CD4-positive, CD25-positive, alpha-beta regulatory T cell (primary cell): Measurements from ENCODE around the gene ARID1A. TPM values are rescaled to one million over a fixed set of nuclear protein-coding genes. Genes with fewer than 3 reads are reported as not detected.
A peak's percentile ranks its signal among the peaks of the same experiment; 100 is the strongest.

Source experiments
- ATAC-seq, 2 donors: fragments of 150-1000 bp; cut with Tn5 transposase; one replicate each; pipeline ENCODE4 v1.10.0; 2021; ENCODE audit warnings: low read depth in 2 of 2, moderate number of reproducible peaks in 2 of 2, moderate library complexity in 1 of 2
- DNase-seq, 3 donors: peaks; one replicate each; pipeline versions ENCODE4 v3.0.0 to v3.0.0-alpha.2; 2012 to 2022; ENCODE audit warnings: mixed read lengths in 1 of 3
- H3K27ac ChIP-seq: one replicate; pipeline ENCODE4 v1.7.0; 2013; ENCODE audit warnings: mild to moderate bottlenecking, low read length; ENCODE audit not compliant: insufficient read depth, poor library complexity, severe bottlenecking
- H3K27me3 ChIP-seq: one replicate; pipeline ENCODE4 v1.7.0; 2013; ENCODE audit warnings: low read length; ENCODE audit not compliant: control insufficient read depth, insufficient read depth
- H3K36me3 ChIP-seq: one replicate; pipeline ENCODE4 v1.7.0; 2013; ENCODE audit warnings: mild to moderate bottlenecking, low read length, moderate library complexity; ENCODE audit not compliant: control insufficient read depth, insufficient read depth
- H3K4me1 ChIP-seq: 2 replicates; pipeline ENCODE4 v1.7.0; 2013; ENCODE audit warnings: mild to moderate bottlenecking, low read length; ENCODE audit not compliant: insufficient read depth, control insufficient read depth, poor library complexity, severe bottlenecking
- H3K4me3 ChIP-seq: one replicate; pipeline ENCODE4 v1.7.0; 2013; ENCODE audit warnings: low read depth, mild to moderate bottlenecking, low read length, moderate library complexity
- H3K9me3 ChIP-seq, 2 experiments: 1 replicate in 1 of 2; 2 replicates in 1 of 2; pipeline ENCODE4 v1.7.0; 2013; ENCODE audit warnings: low read length in 2 of 2, mild to moderate bottlenecking in 1 of 2, moderate library complexity in 1 of 2; ENCODE audit not compliant: control insufficient read depth in 2 of 2
- H3K27ac Mint-ChIP-seq, 3 donors: one replicate each; pipeline ENCODE4 v1.8.0; 2020 to 2022; ENCODE audit warnings: mild to moderate bottlenecking in 3 of 3, mixed read lengths in 3 of 3, moderate library complexity in 2 of 3
- H3K27me3 Mint-ChIP-seq: one replicate; pipeline ENCODE4 v1.8.0; 2022; ENCODE audit warnings: mild to moderate bottlenecking, mixed read lengths
- H3K36me3 Mint-ChIP-seq: one replicate; pipeline ENCODE4 v1.8.0; 2020; ENCODE audit warnings: mixed read lengths
- H3K4me1 Mint-ChIP-seq, 4 donors: one replicate each; pipeline ENCODE4 v1.8.0; 2020 to 2022; ENCODE audit warnings: mixed read lengths in 4 of 4, mild to moderate bottlenecking in 1 of 4
- H3K4me3 Mint-ChIP-seq, 4 donors: one replicate each; pipeline ENCODE4 v1.8.0; 2020 to 2022; ENCODE audit warnings: mild to moderate bottlenecking in 4 of 4, mixed read lengths in 4 of 4, moderate library complexity in 3 of 4
- H3K9me3 Mint-ChIP-seq, 7 donors: one replicate each; pipeline ENCODE4 v1.8.0; 2020 to 2022; ENCODE audit warnings: mixed read lengths in 7 of 7, mild to moderate bottlenecking in 3 of 7, moderate library complexity in 2 of 7
- polyA plus RNA-seq, 4 donors: library from polyadenylated mRNA; unstranded; fragments of 300-500 nt; fragmentation: Illumina TruSeq; gene quantifications; one replicate each; pipeline ENCODE4 v1.2.3, GENCODE V29; 2021
- total RNA-seq: library from RNA; stranded (reverse); gene quantifications from one replicate; pipeline ENCODE4 v1.2.3, GENCODE V29; 2022

ARID1A gene
- total and polyA plus RNA-seq, 5 donors from 2014 or later = 9.5 to 139 (median 13.2) TPM

DNA sequence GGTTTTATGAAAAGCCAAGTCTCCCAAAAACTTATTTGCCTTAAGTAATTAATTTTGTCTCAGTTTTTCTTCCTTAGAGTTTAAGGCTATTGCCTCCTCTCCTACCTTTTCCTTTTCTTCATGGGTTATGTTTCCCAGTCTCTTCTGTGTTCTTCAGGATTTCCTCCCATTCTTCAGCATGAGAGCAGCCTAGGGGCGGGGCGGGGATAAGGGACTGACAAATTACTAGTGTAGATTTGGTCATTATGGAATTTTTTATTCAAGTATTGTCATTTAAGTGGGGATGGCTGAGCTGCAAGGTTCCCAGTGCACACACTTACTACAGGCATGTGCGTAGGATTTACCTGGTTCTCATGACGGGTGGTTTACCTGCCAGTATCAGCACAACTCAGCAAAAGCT, 56.7 kb downstream of the ARID1A start:
- peaks cover 51% of the 10 kb centered on the region for H3K36me3 ChIP-seq
- no peaks in the 10 kb centered on the region for H3K9me3 ChIP-seq
- H3K4me1 ChIP-seq = peaks cover 25% of the 10 kb centered on the region
- H3K27me3 ChIP-seq = no peaks in the 10 kb centered on the region
- DNase-seq (no peak), ATAC-seq (no peak)
- Mint-ChIP-seq H3K36me3 (peaks cover 32% of the 10 kb centered on the region), H3K9me3 (no peaks in the 10 kb centered on the region), H3K27ac (peak overlapping the region; percentile 59 to 93 (median 63)), H3K4me3 (no peak overlapping the region), H3K27me3 (no peaks in the 10 kb centered on the region), H3K4me1 (peaks cover 20 to 74% (median 54%) of the 10 kb centered on the region in 4 donors)
- no peak overlapping the region for H3K27ac ChIP-seq
- no peak overlapping the region for H3K4me3 ChIP-seq

DNA sequence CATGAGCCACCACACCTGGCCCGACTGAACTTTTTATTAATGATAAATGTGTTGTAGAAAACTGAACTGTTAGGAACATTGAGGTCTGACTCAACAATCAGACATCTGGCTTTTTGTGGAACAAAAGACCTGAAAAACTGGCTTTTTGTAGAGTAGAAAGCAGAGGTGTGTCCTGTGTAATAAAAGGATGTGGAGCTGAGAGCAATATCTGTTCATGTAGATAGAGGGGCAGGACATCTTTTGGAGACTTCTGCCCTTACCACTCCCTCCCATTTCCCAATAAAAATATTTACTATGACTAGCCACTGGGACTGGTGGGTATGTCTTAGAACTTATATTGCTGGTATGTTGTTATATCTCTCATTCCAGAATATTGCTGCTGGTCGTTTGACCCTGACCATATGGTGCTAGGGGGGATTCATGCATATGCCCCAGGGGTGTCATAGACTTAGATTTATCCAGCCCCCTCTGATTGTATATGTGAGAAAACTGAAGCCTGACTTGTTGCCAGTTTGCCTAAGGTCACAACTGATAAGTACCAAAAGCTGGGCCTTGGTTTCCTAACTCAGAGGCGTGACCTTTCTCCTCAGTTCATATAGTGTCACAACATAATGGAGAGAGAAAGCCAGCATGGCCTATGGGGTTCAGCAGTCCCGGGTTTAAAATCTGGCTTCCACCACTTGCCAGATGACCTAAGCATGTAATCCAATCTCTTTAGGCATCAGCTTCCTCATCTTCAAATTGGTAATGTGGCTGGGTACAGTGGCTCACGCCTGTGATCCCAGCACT, 58.5 kb downstream of the ARID1A start:
- Mint-ChIP-seq H3K4me3 (peak overlapping the region in 1 of 4 donors; percentile 85), H3K9me3 (peaks cover 0 to 1% (median 0%) of the 10 kb centered on the region in 7 donors), H3K4me1 (peaks cover 20 to 74% (median 45%) of the 10 kb centered on the region in 4 donors), H3K36me3 (peaks cover 26% of the 10 kb centered on the region), H3K27me3 (no peaks in the 10 kb centered on the region), H3K27ac (no peak overlapping the region)
- no peak for DNase-seq
- H3K4me1 ChIP-seq = peaks cover 15% of the 10 kb centered on the region
- H3K36me3 ChIP-seq = peaks cover 56% of the 10 kb centered on the region
- no peaks in the 10 kb centered on the region for H3K9me3 ChIP-seq
- ATAC-seq = no peak
- H3K27ac ChIP-seq = no peak overlapping the region
- H3K27me3 ChIP-seq = no peaks in the 10 kb centered on the region
- H3K4me3 ChIP-seq = no peak overlapping the region

DNA sequence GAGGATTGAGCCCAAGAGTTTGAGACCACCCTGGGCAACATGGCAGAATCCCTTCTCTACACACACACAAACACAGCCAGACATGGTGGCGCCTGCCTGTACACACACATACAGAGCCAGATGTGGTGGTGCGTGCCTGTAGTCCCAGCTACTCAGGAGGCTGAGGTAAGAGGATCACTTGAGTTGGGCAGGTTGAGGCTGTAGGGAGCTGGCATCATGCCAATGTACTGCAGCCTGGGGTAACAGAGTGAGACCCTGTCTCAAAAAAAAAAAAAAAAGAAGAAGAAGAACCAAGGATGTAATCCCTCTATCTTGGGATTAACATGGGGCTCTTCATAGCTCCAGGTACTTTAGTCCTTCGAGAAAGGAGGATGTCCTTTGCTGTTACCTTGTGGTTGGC, 62.5 kb downstream of the ARID1A start:
- H3K36me3 Mint-ChIP-seq = peaks cover 27% of the 10 kb centered on the region
- H3K9me3 ChIP-seq = no peaks in the 10 kb centered on the region
- ATAC-seq (no peak), DNase-seq (no peak)
- peak overlapping the region in 1 of 4 donors; percentile 16 for H3K4me3 Mint-ChIP-seq
- H3K4me3 ChIP-seq = no peak overlapping the region
- H3K4me1 Mint-ChIP-seq = peaks cover 5 to 50% (median 27%) of the 10 kb centered on the region in 4 donors
- no peaks in the 10 kb centered on the region for H3K4me1 ChIP-seq
- no peaks in the 10 kb centered on the region for H3K27me3 Mint-ChIP-seq
- no peaks in the 10 kb centered on the region for H3K27me3 ChIP-seq
- peaks cover 63% of the 10 kb centered on the region for H3K36me3 ChIP-seq
- H3K9me3 Mint-ChIP-seq = peaks cover 0 to 1% (median 0%) of the 10 kb centered on the region in 7 donors
- no peak overlapping the region for H3K27ac ChIP-seq
- peak overlapping the region in 2 of 3 donors; percentile 41 to 83 for H3K27ac Mint-ChIP-seq

DNA sequence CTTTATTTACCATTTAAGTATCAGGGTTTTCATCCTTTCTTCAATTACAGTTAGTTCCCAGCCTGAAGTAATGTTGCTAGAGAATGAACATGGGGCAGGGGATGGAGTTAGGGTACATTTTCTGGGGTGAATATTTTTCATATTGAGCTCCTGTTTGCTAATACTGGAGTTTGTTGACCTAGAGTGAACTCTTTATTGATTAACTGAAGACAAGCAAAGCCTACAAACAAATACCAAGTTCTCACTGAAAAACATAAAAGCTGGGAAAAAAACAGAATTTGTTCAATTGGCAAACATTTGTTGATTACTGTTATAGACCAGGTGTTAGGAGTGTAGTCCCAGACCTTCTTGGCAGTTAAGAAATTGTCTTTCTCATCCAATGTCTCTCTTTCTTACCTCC, 63.7 kb downstream of the ARID1A start:
- Histone ChIP-seq H3K36me3 (peaks cover 68% of the 10 kb centered on the region), H3K27me3 (no peaks in the 10 kb centered on the region), H3K4me1 (no peaks in the 10 kb centered on the region), H3K27ac (no peak overlapping the region), H3K4me3 (no peak overlapping the region), H3K9me3 (no peaks in the 10 kb centered on the region)
- peaks cover 5 to 38% (median 18%) of the 10 kb centered on the region in 4 donors for H3K4me1 Mint-ChIP-seq
- ATAC-seq = no peak
- H3K4me3 Mint-ChIP-seq = no peak overlapping the region
- no peaks in the 10 kb centered on the region for H3K27me3 Mint-ChIP-seq
- peak overlapping the region; percentile 26 to 78 (median 52) for H3K27ac Mint-ChIP-seq
- peaks cover 0 to 1% (median 0%) of the 10 kb centered on the region in 7 donors for H3K9me3 Mint-ChIP-seq
- no peak for DNase-seq
- peaks cover 29% of the 10 kb centered on the region for H3K36me3 Mint-ChIP-seq

DNA sequence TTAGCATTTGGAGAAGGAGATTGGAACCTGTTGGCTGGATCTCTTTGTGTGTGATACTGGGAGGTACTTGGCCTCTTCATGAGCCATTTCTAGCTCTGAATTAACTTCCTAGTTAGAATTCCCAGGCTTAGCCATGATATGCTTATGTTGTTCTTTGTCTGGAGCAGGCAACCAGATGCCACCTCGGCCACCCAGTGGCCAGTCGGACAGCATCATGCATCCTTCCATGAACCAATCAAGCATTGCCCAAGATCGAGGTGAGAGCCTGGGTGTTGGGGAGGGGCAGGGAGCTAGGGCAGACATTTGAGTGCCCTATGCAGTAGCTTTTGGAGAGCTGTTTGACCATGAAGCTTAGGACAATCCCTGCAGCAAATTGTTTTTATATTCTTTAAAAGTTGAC, 65.4 kb downstream of the ARID1A start:
- no peak overlapping the region for H3K4me3 Mint-ChIP-seq
- peak overlapping the region in 2 of 3 donors; percentile 61 to 87 for H3K27ac Mint-ChIP-seq
- ATAC-seq (no peak), DNase-seq (no peak)
- Histone ChIP-seq H3K4me1 (no peaks in the 10 kb centered on the region), H3K4me3 (no peak overlapping the region), H3K27me3 (no peaks in the 10 kb centered on the region), H3K9me3 (no peaks in the 10 kb centered on the region), H3K27ac (no peak overlapping the region), H3K36me3 (peaks cover 68% of the 10 kb centered on the region)
- H3K9me3 Mint-ChIP-seq = peaks cover 0 to 1% (median 0%) of the 10 kb centered on the region in 7 donors
- peaks cover 28% of the 10 kb centered on the region for H3K36me3 Mint-ChIP-seq
- H3K27me3 Mint-ChIP-seq = no peaks in the 10 kb centered on the region
- peaks cover 5 to 34% (median 11%) of the 10 kb centered on the region in 4 donors for H3K4me1 Mint-ChIP-seq

DNA sequence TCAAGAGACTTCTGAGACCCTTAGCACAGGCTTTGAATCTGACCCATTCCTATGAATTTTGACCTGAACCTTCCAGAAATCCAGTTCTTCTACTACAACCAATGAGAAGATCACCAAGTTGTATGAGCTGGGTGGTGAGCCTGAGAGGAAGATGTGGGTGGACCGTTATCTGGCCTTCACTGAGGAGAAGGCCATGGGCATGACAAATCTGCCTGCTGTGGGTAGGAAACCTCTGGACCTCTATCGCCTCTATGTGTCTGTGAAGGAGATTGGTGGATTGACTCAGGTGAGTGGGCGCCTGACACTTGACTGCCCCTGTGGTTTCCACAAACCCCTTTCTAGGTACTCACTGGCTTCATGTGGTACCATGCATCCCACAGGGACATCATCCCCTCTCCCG, 71.9 kb downstream of the ARID1A start:
- no peaks in the 10 kb centered on the region for H3K4me1 ChIP-seq
- ATAC-seq (no peak), DNase-seq (no peak)
- H3K27me3 ChIP-seq = no peaks in the 10 kb centered on the region
- Mint-ChIP-seq H3K36me3 (peaks cover 49% of the 10 kb centered on the region), H3K4me3 (no peak overlapping the region), H3K9me3 (no peaks in the 10 kb centered on the region), H3K4me1 (peaks cover 0 to 17% (median 8%) of the 10 kb centered on the region in 4 donors), H3K27me3 (no peaks in the 10 kb centered on the region), H3K27ac (peak overlapping the region; percentile 39 to 83 (median 48))
- peaks cover 92% of the 10 kb centered on the region for H3K36me3 ChIP-seq
- no peaks in the 10 kb centered on the region for H3K9me3 ChIP-seq
- no peak overlapping the region for H3K4me3 ChIP-seq
- H3K27ac ChIP-seq = no peak overlapping the region

DNA sequence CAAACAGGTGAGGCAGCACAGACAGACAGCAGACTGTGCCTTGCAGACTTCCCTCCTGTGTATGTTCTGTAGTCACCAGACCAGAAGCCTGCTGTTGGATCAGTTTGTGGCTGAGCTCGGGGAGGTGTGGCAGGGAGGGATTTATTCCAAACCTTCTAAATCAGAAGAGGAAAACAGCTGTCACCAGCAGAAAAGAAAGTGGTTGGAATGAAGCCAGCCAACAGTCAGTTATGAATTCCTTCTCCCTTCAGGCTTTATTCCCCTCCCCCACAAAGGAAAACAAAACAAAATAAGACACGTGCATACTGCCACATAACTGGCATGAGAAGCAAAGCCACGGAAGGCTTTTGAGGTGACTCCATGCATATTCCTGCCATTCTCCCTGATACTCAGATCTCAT, 72.9 kb downstream of the ARID1A start:
- Mint-ChIP-seq H3K36me3 (peaks cover 52% of the 10 kb centered on the region), H3K9me3 (no peaks in the 10 kb centered on the region), H3K4me3 (no peak overlapping the region), H3K27ac (peak overlapping the region in 2 of 3 donors; percentile 28 to 83), H3K4me1 (peaks cover 0 to 16% (median 7%) of the 10 kb centered on the region in 4 donors), H3K27me3 (no peaks in the 10 kb centered on the region)
- no peaks in the 10 kb centered on the region for H3K9me3 ChIP-seq
- H3K4me1 ChIP-seq = no peaks in the 10 kb centered on the region
- H3K27me3 ChIP-seq = no peaks in the 10 kb centered on the region
- ATAC-seq = no peak
- H3K36me3 ChIP-seq = peaks cover 92% of the 10 kb centered on the region
- H3K4me3 ChIP-seq = no peak overlapping the region
- no peak for DNase-seq
- no peak overlapping the region for H3K27ac ChIP-seq

DNA sequence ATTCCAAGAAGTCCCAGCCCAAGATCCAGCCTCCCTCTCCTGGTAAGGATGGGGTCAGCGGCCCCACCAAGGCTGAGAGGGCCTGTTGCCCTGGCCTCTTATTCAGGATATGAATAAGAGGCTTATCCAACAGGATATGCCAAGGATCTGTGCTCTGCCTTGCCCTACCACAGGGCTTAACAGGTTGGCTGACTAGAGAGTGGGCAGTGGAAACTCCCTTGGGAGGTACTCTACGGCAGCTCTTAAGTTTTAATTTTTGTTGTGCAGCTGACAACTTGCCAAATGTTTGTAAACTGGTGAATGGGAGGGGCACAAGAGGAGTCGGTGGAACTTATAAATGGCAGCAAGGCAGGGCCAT, 75.4 kb downstream of the ARID1A start:
- Histone ChIP-seq H3K27me3 (no peaks in the 10 kb centered on the region), H3K4me3 (no peak overlapping the region), H3K4me1 (no peaks in the 10 kb centered on the region), H3K9me3 (no peaks in the 10 kb centered on the region), H3K36me3 (peaks cover 98% of the 10 kb centered on the region), H3K27ac (no peak overlapping the region)
- Mint-ChIP-seq H3K9me3 (no peaks in the 10 kb centered on the region), H3K36me3 (peaks cover 61% of the 10 kb centered on the region), H3K4me3 (no peak overlapping the region), H3K27ac (peak overlapping the region in 2 of 3 donors; percentile 20 to 52), H3K27me3 (no peaks in the 10 kb centered on the region), H3K4me1 (peaks cover 0 to 19% (median 6%) of the 10 kb centered on the region in 4 donors)
- ATAC-seq (no peak), DNase-seq (no peak)
